AG04449 (cell line): ENCODE data around the gene PLXNC1.

Source experiments
- CTCF ChIA-PET: fragments of 350-600 bp; formaldehyde crosslinking; extraction: SDS; loops from one replicate; lab custom pipeline; 2021; ENCODE audit warnings: antibody characterized with exemption; lab: Yijun Ruan, JAX
- POLR2A ChIA-PET: fragments of 400-600, 350-600 bp; formaldehyde crosslinking; extraction: SDS; loops from one replicate; lab custom pipeline; 2020; ENCODE audit warnings: antibody characterized with exemption, inconsistent platforms; lab: Yijun Ruan, JAX
- DNase-seq: peaks from one replicate; pipeline ENCODE4 v3.0.0-alpha.2; 2010; ENCODE audit warnings: low read depth, low spot score
- H3K4me3 ChIP-seq: 2 replicates; pipeline ENCODE4 v1.5.1; 2011; ENCODE audit warnings: low read depth, mild to moderate bottlenecking, control low read depth, low read length
- TF ChIP-seq, protein P1 (sequence below): IDR thresholded peaks from one replicate; pipeline ENCODE4 v1.5.1; 2011; ENCODE audit warnings: mild to moderate bottlenecking, moderate library complexity, low read length, control low read depth, inconsistent platforms; ENCODE audit not compliant: insufficient read depth; ENCODE audit errors: missing control alignments

The PLXNC1 gene

GRCh38 chr12:94165670-94166364 lies 17.4 kb downstream of the PLXNC1 start:
- TF ChIP-seq, protein P1, sequence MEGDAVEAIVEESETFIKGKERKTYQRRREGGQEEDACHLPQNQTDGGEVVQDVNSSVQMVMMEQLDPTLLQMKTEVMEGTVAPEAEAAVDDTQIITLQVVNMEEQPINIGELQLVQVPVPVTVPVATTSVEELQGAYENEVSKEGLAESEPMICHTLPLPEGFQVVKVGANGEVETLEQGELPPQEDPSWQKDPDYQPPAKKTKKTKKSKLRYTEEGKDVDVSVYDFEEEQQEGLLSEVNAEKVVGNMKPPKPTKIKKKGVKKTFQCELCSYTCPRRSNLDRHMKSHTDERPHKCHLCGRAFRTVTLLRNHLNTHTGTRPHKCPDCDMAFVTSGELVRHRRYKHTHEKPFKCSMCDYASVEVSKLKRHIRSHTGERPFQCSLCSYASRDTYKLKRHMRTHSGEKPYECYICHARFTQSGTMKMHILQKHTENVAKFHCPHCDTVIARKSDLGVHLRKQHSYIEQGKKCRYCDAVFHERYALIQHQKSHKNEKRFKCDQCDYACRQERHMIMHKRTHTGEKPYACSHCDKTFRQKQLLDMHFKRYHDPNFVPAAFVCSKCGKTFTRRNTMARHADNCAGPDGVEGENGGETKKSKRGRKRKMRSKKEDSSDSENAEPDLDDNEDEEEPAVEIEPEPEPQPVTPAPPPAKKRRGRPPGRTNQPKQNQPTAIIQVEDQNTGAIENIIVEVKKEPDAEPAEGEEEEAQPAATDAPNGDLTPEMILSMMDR, result no peak
- no peak for DNase-seq
- POLR2A ChIA-PET, result no interaction called here
- H3K4me3 ChIP-seq, result no peak overlapping the region
- CTCF ChIA-PET, result interaction anchor here (1.4 kb wide), 1 partner anchor 31 kb away, joined by 3 read pairs; no protein-coding TSS in a partner anchor

- ChIA-PET POLR2A (no interaction called here), CTCF (interaction anchor here (1.4 kb wide), 1 partner anchor 33 kb away, joined by 3 read pairs; no protein-coding TSS in a partner anchor)
- DNase-seq, result no peak
- TF ChIP-seq, protein P1, result no peak
- H3K4me3 ChIP-seq, result no peak overlapping the region
Measured at GRCh38 chr12:94167071-94167755, 18.8 kb downstream of the PLXNC1 start.

GRCh38 chr12:94167756-94168416 lies 19.5 kb downstream of the PLXNC1 start:
- H3K4me3 ChIP-seq, result no peak overlapping the region
- TF ChIP-seq, protein P1, result no peak
- DNase-seq, result no peak
- POLR2A ChIA-PET, result no interaction called here
- CTCF ChIA-PET, result no interaction called here

DNA sequence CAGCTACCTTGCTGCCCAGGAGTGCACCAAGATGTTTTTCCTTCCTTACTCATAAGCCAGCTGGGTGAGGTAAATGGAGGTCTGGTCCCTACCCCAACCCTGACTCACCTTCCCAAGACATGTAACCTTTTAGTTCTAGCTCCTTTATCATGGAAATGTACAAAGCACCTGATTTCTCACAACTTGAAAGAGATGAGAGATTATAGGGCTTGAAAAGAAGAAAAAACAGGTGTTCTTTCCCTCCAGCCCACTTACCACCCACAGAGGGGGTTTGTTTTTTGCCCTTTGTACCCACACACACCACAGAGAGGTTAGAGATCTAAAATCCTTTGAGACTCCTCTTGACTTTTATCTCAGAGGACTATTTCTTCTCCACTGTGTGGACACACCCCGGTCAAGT lies 21.1 kb downstream of the PLXNC1 start:
- no peak for DNase-seq
- TF ChIP-seq, protein P1, result no peak
- H3K4me3 ChIP-seq, result no peak overlapping the region
- POLR2A ChIA-PET, result no interaction called here
- CTCF ChIA-PET, result no interaction called here

- no peak overlapping the region for H3K4me3 ChIP-seq
- ChIA-PET CTCF (no interaction called here), POLR2A (no interaction called here)
- TF ChIP-seq, protein P1, result no peak
- no peak for DNase-seq
Measured at GRCh38 chr12:94169966-94170689, 21.8 kb downstream of the PLXNC1 start.
